Stimulated activated CD8-positive, alpha-beta memory T cell treated with anti-CD3 and anti-CD28 coated beads, Interleukin-15, amount 100 ng/mL, for 24 hours (primary cell): ENCODE results near the gene TRNAU1AP.
"Not testable (repeated sequence)": the region's sequence is repeated elsewhere in the genome, so short reads cannot be mapped to it uniquely, and the experiment has no call there.

Source experiments
- DNase-seq: peaks from one replicate; pipeline ENCODE4 v3.0.0-alpha.2; 2020; ENCODE audit warnings: low read depth

TRNAU1AP gene

GRCh38 chr1:28521502-28522164 lies 31.3 kb upstream of the TRNAU1AP start:
- no peak for DNase-seq

- not testable (repeated sequence) for DNase-seq
Measured at GRCh38 chr1:28522537-28522936, 30.3 kb upstream of the TRNAU1AP start.

- not testable (repeated sequence) for DNase-seq
Measured at GRCh38 chr1:28525002-28525642, 27.8 kb upstream of the TRNAU1AP start.

- no peak for DNase-seq
Measured at GRCh38 chr1:28526886-28527285, 26.0 kb upstream of the TRNAU1AP start.

GRCh38 chr1:28530456-28530855 lies 22.4 kb upstream of the TRNAU1AP start:
- DNase-seq = no peak

GRCh38 chr1:28534671-28535070 lies 18.2 kb upstream of the TRNAU1AP start:
- no peak for DNase-seq

GRCh38 chr1:28535180-28535579 lies 17.7 kb upstream of the TRNAU1AP start:
- no peak for DNase-seq

- no peak for DNase-seq
Measured at GRCh38 chr1:28537457-28538199, 15.3 kb upstream of the TRNAU1AP start.

- DNase-seq = no peak
Measured at GRCh38 chr1:28538286-28538685, 14.6 kb upstream of the TRNAU1AP start.

- no peak for DNase-seq
Measured at GRCh38 chr1:28540651-28541050, 12.2 kb upstream of the TRNAU1AP start.

- DNase-seq = not testable (repeated sequence)
Measured at GRCh38 chr1:28541414-28542015, 11.4 kb upstream of the TRNAU1AP start.

GRCh38 chr1:28545246-28545628 lies 7.6 kb upstream of the TRNAU1AP start:
- no peak for DNase-seq

GRCh38 chr1:28548318-28548717 lies 4.6 kb upstream of the TRNAU1AP start:
- no peak for DNase-seq

- no peak for DNase-seq
Measured at GRCh38 chr1:28551381-28551780, 1.5 kb upstream of the TRNAU1AP start.

GRCh38 chr1:28560886-28561285 lies 8.0 kb downstream of the TRNAU1AP start:
- DNase-seq = no peak

GRCh38 chr1:28564310-28564709 lies 11.4 kb downstream of the TRNAU1AP start:
- DNase-seq = no peak

GRCh38 chr1:28565040-28565439 lies 12.2 kb downstream of the TRNAU1AP start:
- DNase-seq = no peak

GRCh38 chr1:28565726-28566125 lies 12.8 kb downstream of the TRNAU1AP start:
- DNase-seq = no peak

GRCh38 chr1:28566931-28567330 lies 14.0 kb downstream of the TRNAU1AP start:
- DNase-seq = no peak

GRCh38 chr1:28571911-28572310 lies 19.0 kb downstream of the TRNAU1AP start:
- no peak for DNase-seq

GRCh38 chr1:28572891-28573290 lies 20.0 kb downstream of the TRNAU1AP start:
- not testable (repeated sequence) for DNase-seq

- DNase-seq = no peak
Measured at GRCh38 chr1:28573564-28573963, 20.7 kb downstream of the TRNAU1AP start.
